IMR-90 (cell line): ENCODE measurements around the gene ARSB. TPM values are rescaled to one million over a fixed set of nuclear protein-coding genes. Genes with fewer than 3 reads are reported as not detected.
A peak's percentile ranks its signal among the peaks of the same experiment; 100 is the strongest.

Source experiments
- ATAC-seq: fragments of 200-7000 bp; cut with Tn5 transposase; 2 replicates; pipeline ENCODE4 v1.9.1; 2020; ENCODE audit warnings: low read depth, mild to moderate bottlenecking, moderate library complexity
- BruUV-seq: library from RNA; stranded (reverse); fragments of 400-500 nt; replicated peaks from 2 replicates; lab custom pipeline; 2021; lab: Mats Ljungman, UMichigan
- CTCF ChIA-PET: fragments of 300-600 bp; formaldehyde crosslinking; extraction: SDS; loops from one replicate; lab custom pipeline; 2021; ENCODE audit warnings: antibody characterized with exemption; lab: Yijun Ruan, JAX
- POLR2A ChIA-PET: fragments of 300-600 bp; sonication (Branson Sonifier 250); formaldehyde crosslinking; loops from one replicate; lab custom pipeline; 2022; ENCODE audit warnings: antibody characterized with exemption; ENCODE audit not compliant: unreplicated experiment; lab: Charles Lee
- DNase-seq: peaks from one replicate; pipeline ENCODE4 v3.0.0; 2013
- H2AFZ ChIP-seq: replicated peaks from 2 replicates; pipeline ENCODE3; 2013; ENCODE audit warnings: low read length, mild to moderate bottlenecking; ENCODE audit not compliant: poor library complexity
- H2AK5ac ChIP-seq: 2 replicates; pipeline ENCODE4 v1.6.1; 2013; ENCODE audit warnings: low read depth, low read length, inconsistent platforms
- H2AK9ac ChIP-seq: replicated peaks from 2 replicates; pipeline ENCODE3; 2013; ENCODE audit warnings: mild to moderate bottlenecking, low read depth, low read length, moderate library complexity; ENCODE audit not compliant: poor library complexity
- H2BK120ac ChIP-seq: 2 replicates; pipeline ENCODE4 v1.6.1; 2013; ENCODE audit warnings: low read depth, low read length, inconsistent platforms
- H2BK15ac ChIP-seq: 3 replicates; pipeline ENCODE4 v1.6.1; 2013; ENCODE audit warnings: low read depth, low read length, inconsistent platforms
- H2BK20ac ChIP-seq: 2 replicates; pipeline ENCODE4 v1.6.1; 2013; ENCODE audit warnings: low read depth, mild to moderate bottlenecking, inconsistent platforms, low read length, moderate library complexity
- H2BK5ac ChIP-seq: 2 replicates; pipeline ENCODE4 v1.6.1; 2013; ENCODE audit warnings: mild to moderate bottlenecking, low read depth, low read length, inconsistent platforms; ENCODE audit not compliant: poor library complexity, severe bottlenecking
- H3K14ac ChIP-seq: replicated peaks from 2 replicates; pipeline ENCODE4 v1.6.1; 2013; ENCODE audit warnings: low read depth, low read length, inconsistent platforms
- H3K18ac ChIP-seq: 2 replicates; pipeline ENCODE4 v1.6.1; 2013; ENCODE audit warnings: low read depth, low read length, control low read depth
- H3K23ac ChIP-seq: 2 replicates; pipeline ENCODE4 v1.6.1; 2013; ENCODE audit warnings: low read depth, low read length, inconsistent platforms
- H3K27ac ChIP-seq: 2 replicates; pipeline ENCODE4 v1.5.1; 2013; ENCODE audit warnings: mild to moderate bottlenecking, control low read depth, low read length; ENCODE audit not compliant: insufficient read depth
- H3K27me3 ChIP-seq: 2 replicates; pipeline ENCODE4 v1.6.1; 2013; ENCODE audit warnings: low read length; ENCODE audit not compliant: control insufficient read depth, insufficient read depth
- H3K36me3 ChIP-seq: 2 replicates; pipeline ENCODE4 v1.6.1; 2013; ENCODE audit warnings: low read length, mixed read lengths; ENCODE audit not compliant: control insufficient read depth, insufficient read depth
- H3K4ac ChIP-seq: 2 replicates; pipeline ENCODE4 v1.6.1; 2013; ENCODE audit warnings: low read depth, low read length, inconsistent platforms
- H3K4me1 ChIP-seq: 2 replicates; pipeline ENCODE4 v1.6.1; 2013; ENCODE audit warnings: low read length, mixed read lengths; ENCODE audit not compliant: control insufficient read depth, insufficient read depth
- H3K4me2 ChIP-seq: 2 replicates; pipeline ENCODE4 v1.6.1; 2013; ENCODE audit warnings: low read depth, mild to moderate bottlenecking, control low read depth, low read length, moderate library complexity
- H3K4me3 ChIP-seq: 2 replicates; pipeline ENCODE4 v1.5.1; 2013; ENCODE audit warnings: low read depth, mild to moderate bottlenecking, control low read depth, low read length, moderate library complexity; ENCODE audit not compliant: insufficient read depth
- H3K56ac ChIP-seq: 2 replicates; pipeline ENCODE4 v1.6.1; 2013; ENCODE audit warnings: low read length, inconsistent platforms; ENCODE audit not compliant: insufficient read depth; ENCODE audit errors: extremely low read depth
- H3K79me1 ChIP-seq, 2 experiments: 2 replicates each; pipeline ENCODE4 v1.6.1; 2013; ENCODE audit warnings: low read length in 2 of 2, inconsistent platforms in 1 of 2, low read depth in 1 of 2
- H3K9ac ChIP-seq: 2 replicates; pipeline ENCODE4 v1.6.1; 2013; ENCODE audit warnings: low read depth, low read length, control low read depth
- H3K9me1 ChIP-seq: 2 replicates; pipeline ENCODE4 v1.6.1; 2013; ENCODE audit warnings: low read length, inconsistent platforms; ENCODE audit not compliant: insufficient read depth
- H3K9me3 ChIP-seq: 2 replicates; pipeline ENCODE4 v1.6.1; 2013; ENCODE audit warnings: low read length; ENCODE audit not compliant: control insufficient read depth, insufficient read depth
- H4K20me1 ChIP-seq: 2 replicates; pipeline ENCODE4 v1.6.1; 2013; ENCODE audit warnings: low read length, inconsistent platforms; ENCODE audit not compliant: insufficient read depth
- H4K5ac ChIP-seq: 2 replicates; pipeline ENCODE4 v1.6.1; 2013; ENCODE audit warnings: mild to moderate bottlenecking, low read depth, low read length, control low read depth
- H4K8ac ChIP-seq, 2 experiments: 2 replicates each; pipeline ENCODE4 v1.6.1; 2013; ENCODE audit warnings: low read depth in 2 of 2, low read length in 2 of 2, control low read depth in 1 of 2, inconsistent platforms in 1 of 2
- H4K91ac ChIP-seq: 2 replicates; pipeline ENCODE4 v1.6.1; 2013; ENCODE audit warnings: low read depth, low read length, inconsistent platforms; ENCODE audit not compliant: insufficient read depth
- CHD1 ChIP-seq: IDR thresholded peaks from 2 replicates; pipeline ENCODE4 v1.6.1; 2012; ENCODE audit warnings: low read depth, low read length, improper control_type of control experiment
- FOS ChIP-seq: fragments of 150-350 bp; IDR thresholded peaks from 2 replicates; pipeline ENCODE4 v1.6.1; 2016; ENCODE audit warnings: low read depth, low read length
- MXI1 ChIP-seq: IDR thresholded peaks from 2 replicates; pipeline ENCODE4 v1.6.1; 2012; ENCODE audit warnings: low read depth, mild to moderate bottlenecking, low read length, moderate library complexity, borderline replicate concordance
- NFE2L2 ChIP-seq: fragments of 150-350 bp; IDR thresholded peaks from 2 replicates; pipeline ENCODE4 v1.6.1; 2016; ENCODE audit warnings: low read depth, mild to moderate bottlenecking, low read length
- RAD21 ChIP-seq: IDR thresholded peaks from 2 replicates; pipeline ENCODE4 v1.6.1; 2012; ENCODE audit warnings: low read length, improper control_type of control experiment
- SMC3 ChIP-seq: fragments of 150-350 bp; IDR thresholded peaks from 2 replicates; pipeline ENCODE4 v1.6.1; 2016; ENCODE audit warnings: low read depth, mild to moderate bottlenecking, antibody characterized with exemption, low read length, moderate library complexity
- WGBS, 2 experiments: methylation state at CpG; one replicate each; pipeline versions ENCODE4 v1.1.5 to v1.1.7; 2013; ENCODE audit warnings: missing lambda C conversion rate in 2 of 2; ENCODE audit not compliant: insufficient read length in 1 of 2; ENCODE audit errors: extremely low coverage in 2 of 2; 5-methylcytosine and 5-hydroxymethylcytosine counted together
- dilution Hi-C: fragments of 300-500 bp; cut with HindIII; formaldehyde crosslinking; loops from one replicate; pipeline ENCODE4 v1.14.3; 2018; ENCODE audit warnings: low sequenced_read_pairs; ENCODE audit not compliant: unreplicated experiment
- in situ Hi-C: fragments of 300-500 bp; cut with MboI; formaldehyde crosslinking; loops from 3 replicates; pipeline ENCODE4 v1.14.3; 2019; ENCODE audit warnings: low sequenced_read_pairs, inconsistent platforms, mixed read lengths
- intact Hi-C: fragments of 100-400 bp; cut with micrococcal nuclease; formaldehyde crosslinking; loops from 2 replicates; pipeline ENCODE4 v1.10.0; 2022
- polyA plus RNA-seq, 3 experiments: library from polyadenylated mRNA; depleted of rRNA; stranded (reverse); fragments of >200 nt; gene quantifications; 2 replicates each; pipeline ENCODE4 v1.2.3, GENCODE V29; 2012; ENCODE audit warnings: low replicate concordance in 1 of 3
- total RNA-seq: library from RNA; depleted of rRNA; stranded (reverse); fragments of >200 nt; gene quantifications from 2 replicates; pipeline ENCODE4 v1.2.3, GENCODE V29; 2012

Gene ARSB
- total and polyA plus RNA-seq, 2 of the 4 experiments (the other 2 are of a cell fraction): 16.0 to 16.3 TPM

DNA sequence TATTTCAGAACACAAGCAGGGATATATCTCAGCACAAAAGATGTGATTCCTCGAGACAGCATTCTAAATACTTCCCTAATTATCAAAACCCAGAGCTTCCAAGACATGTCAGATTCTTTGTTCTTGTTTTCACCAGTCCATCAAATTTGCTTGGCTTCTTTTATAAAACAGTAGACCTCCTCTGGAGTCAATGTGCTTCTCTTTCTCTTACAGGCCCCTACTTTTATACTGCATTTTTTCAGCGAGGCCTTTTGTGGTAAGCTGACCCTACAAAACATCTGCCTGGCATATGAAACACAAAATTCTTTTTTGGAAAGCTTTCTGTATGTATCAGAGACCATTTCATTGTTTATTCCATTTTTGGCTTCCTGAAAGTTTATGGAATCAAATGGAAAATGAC, 81.8 kb downstream of the ARSB start:
- Histone ChIP-seq H2BK20ac (no peak overlapping the region), H3K14ac (peak overlapping the region; percentile 61; the same call in 1 of the 2 replicates), H3K27ac (peak overlapping the region; percentile 58; the same call in 1 of the 2 replicates), H4K20me1 (peaks cover 4% of the 10 kb centered on the region), H3K36me3 (no peaks in the 10 kb centered on the region), H4K91ac (0 out of 2 replicates have a peak overlapping the region, but pooled peaks have one; percentile 11), H3K4ac (peak overlapping the region; percentile 53; the same call in 1 of the 2 replicates), H2AK5ac (no peak overlapping the region), H3K27me3 (no peaks in the 10 kb centered on the region), H2AK9ac (no peak overlapping the region), H3K9me3 (no peaks in the 10 kb centered on the region; the same call in 1 of the 2 replicates), H3K23ac (peak overlapping the region; percentile 33; the same call in 1 of the 2 replicates), H2BK120ac (peak overlapping the region; percentile 58), H3K79me1 (peaks cover 0 to 10% of the 10 kb centered on the region in 2 experiments; a peak in 2 of 4 replicates), H2BK5ac (peak overlapping the region; percentile 79), H2AFZ (no peak overlapping the region), H3K4me3 (no peak overlapping the region), H3K56ac (peak overlapping the region; percentile 17; the same call in 1 of the 2 replicates), H4K5ac (peak overlapping the region; percentile 3; the same call in 1 of the 2 replicates), H4K8ac (peak overlapping the region in 1 of 2 experiments; percentile 48; a peak in 2 of 4 replicates), H3K4me1 (peaks cover 18% of the 10 kb centered on the region), H3K4me2 (peak overlapping the region; percentile 30; the same call in 1 of the 2 replicates), H3K18ac (no peak overlapping the region; the same call in 1 of the 2 replicates), H2BK15ac (peak overlapping the region; percentile 17; the same call in 1 of the 3 replicates), H3K9me1 (peaks cover 6% of the 10 kb centered on the region; the same call in 1 of the 2 replicates), H3K9ac (no peak overlapping the region)
- BruUV-seq: no TSS peak
- ATAC-seq: no peak
- CTCF ChIA-PET: interaction anchor here (0.5 to 1.4 kb wide), 3 partner anchors 17 to 62 kb away, joined by 3 to 4 read pairs (median 3); no protein-coding TSS in a partner anchor
- in situ Hi-C loops: no loop called here
- POLR2A ChIA-PET: no interaction called here
- dilution Hi-C loops: no loop called here
- TF ChIP-seq NFE2L2: no peak
- no peak for TF ChIP-seq MXI1
- no peak for TF ChIP-seq RAD21
- no peak for TF ChIP-seq SMC3
- TF ChIP-seq CHD1: no peak
- no peak for TF ChIP-seq FOS
- WGBS, 2 experiments: 20% methylated on average over 1 of the region's 2 CpGs; no CpG with 5 or more reads in 1 of the 2 experiments
- intact Hi-C loops: loop anchor here (5.0 kb wide), 1 partner anchor 49 kb away; no protein-coding TSS in a partner anchor
- no peak for DNase-seq
